Sciatic nerve (tissue), 2 donors: Measurements from ENCODE around the gene SERPINA12. TPM values are rescaled to one million over a fixed set of nuclear protein-coding genes. Genes with fewer than 3 reads are reported as not detected.

Experiments
- ATAC-seq: fragments of 200-7000 bp; cut with Tn5 transposase; one replicate; pipeline ENCODE4 v1.9.1; 2020; ENCODE audit warnings: mild to moderate bottlenecking, moderate library complexity
- DNase-seq: peaks from one replicate; pipeline ENCODE4 v3.0.0-alpha.2; 2020; ENCODE audit warnings: low spot score
- intact Hi-C: fragments of 100-400 bp; cut with DNase I; formaldehyde crosslinking; loops from one replicate; pipeline ENCODE4 v1.14.2; 2022
- total RNA-seq: library from RNA; stranded (reverse); fragmentation: NEBNext Ultra II Directional; extraction: Animal tissue kit (Norgen Biotek cat#: 25700); gene quantifications from one replicate; pipeline ENCODE4 v1.2.1, GENCODE V29; 2021
- donor health status: DM: no; HTN: no; CAD: no.
- donor health status: DM: no; HTN: no; CAD: no.

The SERPINA12 gene
- total RNA-seq, 1 donor from 2014 or later = not detected

DNA sequence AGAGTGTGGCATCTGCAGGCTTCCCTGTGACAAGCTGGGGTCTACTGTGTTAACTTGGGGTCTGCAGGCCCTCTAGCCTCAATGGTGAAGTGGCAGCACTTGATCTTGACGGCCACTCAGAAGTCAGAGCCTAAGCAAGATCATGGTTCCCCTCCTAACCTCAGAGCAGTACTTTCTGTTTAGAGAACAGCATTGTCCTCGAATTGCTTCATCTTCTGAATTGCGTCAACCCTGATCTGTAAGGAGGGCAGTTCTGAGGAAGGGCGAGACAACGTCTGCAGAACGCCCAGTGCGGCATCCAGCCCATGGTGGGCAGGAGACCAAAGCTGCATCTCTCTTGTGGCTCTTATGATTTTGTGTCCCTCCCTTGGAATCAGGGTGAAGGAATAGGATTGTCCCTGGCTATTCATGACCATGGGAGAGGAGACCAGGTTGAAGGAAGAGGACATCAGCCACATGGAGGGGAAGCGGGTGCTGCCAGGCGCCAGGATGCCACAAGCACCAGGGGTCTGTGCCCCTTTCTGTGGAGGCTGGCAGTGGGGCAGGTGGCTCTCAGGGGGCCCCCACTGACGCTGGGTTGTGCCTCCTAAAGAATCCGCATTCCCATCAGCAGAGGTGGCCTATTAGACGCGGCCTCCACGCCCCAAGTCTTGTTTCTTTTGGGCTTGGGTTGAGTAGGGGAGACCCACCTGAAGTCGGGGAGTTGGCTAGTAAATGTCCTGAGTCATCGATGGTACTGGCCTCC lies 35.4 kb downstream of the SERPINA12 start:
- ATAC-seq = no peak
- no peak for DNase-seq
- intact Hi-C loops = no loop called here

DNA sequence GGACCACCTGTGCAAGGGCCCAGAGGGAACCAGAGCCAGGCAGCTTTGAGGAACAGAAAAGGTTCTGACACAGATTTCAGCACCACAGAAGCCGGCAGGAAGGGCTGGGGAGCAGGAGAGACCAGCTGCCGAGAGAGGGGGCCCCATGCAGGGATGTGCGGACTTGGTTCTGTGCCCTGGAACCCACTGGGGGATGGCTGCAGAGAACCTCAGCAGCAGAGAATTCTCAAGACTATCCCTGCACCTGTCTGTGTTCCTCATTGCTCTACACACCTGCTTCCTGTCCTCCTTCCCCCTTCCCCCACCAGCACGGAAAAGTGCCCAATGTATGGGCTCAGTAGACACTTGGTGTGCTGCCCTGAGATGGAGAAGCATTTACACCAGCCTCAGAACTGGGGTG lies 36.4 kb downstream of the SERPINA12 start:
- intact Hi-C loops = no loop called here
- DNase-seq (no peak), ATAC-seq (no peak)

DNA sequence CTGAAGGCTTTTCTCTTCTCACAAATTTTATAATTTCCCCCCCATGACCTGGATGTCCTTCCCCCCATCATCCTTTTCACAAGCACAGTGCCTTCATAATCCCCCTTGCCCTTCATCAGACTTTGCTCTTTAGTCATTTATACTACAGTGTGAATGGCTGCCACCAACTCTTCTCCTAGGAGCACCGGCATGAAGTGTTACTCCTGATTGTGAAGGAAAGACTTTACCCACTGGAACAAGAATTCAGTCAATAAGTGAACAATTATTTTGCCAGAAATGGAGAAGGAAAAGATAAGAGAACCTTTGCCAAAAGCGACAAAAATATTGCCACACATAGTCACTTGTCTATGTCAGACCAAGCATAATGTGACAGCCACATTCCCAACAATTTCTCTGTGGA lies 38.2 kb downstream of the SERPINA12 start:
- ATAC-seq (no peak), DNase-seq (no peak)
- intact Hi-C loops = no loop called here

DNA sequence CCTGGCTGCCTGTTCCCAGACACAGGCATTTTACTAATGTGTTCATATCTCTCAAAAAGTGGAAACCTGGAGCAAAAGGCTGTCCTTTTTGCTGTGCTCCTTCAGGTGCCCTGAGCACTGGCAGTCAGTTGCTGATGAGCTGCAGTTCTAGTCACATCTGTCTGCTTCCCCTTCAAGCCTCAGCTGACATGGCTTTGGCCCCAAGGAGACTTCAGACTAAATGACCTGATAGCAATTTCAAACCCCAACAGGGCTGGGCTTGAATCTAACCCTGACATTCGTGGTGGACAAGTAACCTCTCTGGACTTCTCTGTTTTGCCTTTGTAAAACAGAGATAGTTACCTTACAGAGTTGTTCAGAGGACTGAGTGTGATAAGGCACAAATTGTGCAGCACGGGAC lies 39.0 kb downstream of the SERPINA12 start:
- ATAC-seq = no peak
- no peak for DNase-seq
- intact Hi-C loops = no loop called here

DNA sequence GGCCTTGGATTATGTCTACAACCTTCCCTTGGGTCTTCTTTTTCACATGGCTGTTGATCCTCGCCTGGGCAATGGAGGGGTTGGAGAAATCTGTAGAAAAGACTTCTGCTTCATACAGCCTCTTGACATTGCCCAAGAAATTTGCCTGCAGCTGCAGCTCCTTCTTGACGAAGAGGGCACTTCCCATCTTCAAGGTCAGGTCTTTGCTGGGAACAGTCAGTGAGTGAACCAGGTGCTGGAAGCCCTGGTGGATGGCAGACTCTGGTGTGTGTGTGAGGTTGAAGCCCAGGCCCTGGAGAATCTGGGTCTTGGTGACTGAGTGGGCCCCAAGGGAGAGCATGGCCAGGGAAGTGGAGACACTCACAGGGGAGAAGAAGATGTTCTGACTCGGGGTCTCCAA lies 40.0 kb downstream of the SERPINA12 start:
- DNase-seq (no peak), ATAC-seq (no peak)
- intact Hi-C loops = no loop called here

DNA sequence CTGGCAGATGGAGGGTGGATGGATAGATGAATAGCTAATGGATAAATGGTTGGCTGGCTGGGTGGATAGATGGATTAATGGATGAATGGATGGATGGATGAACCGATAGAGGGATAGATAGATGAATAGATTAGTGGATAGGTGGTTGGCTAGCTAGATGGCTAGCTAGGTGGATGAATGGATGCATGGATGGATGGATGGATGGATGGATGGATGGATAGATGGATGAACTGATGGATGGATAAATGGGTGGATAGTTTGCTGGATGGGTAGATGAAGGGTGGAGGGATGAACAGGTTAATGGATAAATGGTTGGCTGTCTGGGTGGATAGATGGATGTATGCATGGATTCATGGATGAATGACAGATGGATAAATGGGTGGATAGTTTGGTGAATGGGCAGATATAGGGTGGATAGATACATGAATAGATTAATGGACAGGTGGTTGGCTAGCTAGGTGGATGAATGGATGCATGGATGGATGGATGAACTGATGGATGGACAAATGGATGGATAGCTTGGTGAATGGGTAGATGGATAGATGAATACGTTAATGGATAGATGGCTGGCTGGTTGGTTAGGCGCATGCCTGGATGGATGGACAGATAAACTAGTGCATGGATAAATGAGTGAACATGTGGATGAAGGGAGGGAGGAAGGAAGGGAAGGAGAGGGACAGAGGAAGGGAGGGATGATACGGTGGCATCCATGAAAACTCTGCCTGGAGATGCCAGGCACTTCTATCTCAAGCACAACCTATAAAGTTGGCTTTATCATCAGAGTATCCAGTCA lies 41.3 kb downstream of the SERPINA12 start:
- DNase-seq = no peak
- no peak for ATAC-seq
- intact Hi-C loops = no loop called here

DNA sequence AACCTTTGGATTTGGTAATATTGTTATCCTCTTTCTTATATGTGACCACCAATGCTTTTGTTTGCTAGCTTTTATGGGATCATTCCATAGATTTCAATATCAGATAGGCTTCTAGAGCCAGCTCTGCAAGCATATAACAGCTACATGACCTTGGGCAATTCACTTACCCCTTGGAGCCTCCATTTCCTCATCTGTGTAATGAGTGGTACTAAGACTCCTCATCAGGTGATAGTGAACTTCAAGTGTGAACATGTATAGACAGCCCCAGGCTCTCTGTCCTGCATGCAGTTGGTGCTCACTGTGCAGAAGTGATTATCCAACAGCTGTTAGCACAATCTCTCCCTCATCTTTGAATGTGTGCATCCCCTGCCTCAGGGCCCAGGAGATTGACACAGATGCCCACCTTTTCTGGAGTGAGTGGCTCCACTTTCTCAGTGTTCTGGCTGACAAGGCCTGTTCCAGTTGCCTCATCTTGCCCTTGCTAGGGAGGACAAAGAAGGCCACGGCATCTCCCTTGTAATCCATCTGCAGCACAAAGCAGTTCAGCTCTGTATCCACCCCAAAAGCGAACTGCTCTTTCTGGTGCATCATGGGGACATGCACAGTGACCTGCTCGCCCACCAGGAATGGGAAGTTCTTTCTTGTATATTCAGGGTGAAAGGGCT lies 42.4 kb downstream of the SERPINA12 start:
- DNase-seq = no peak
- ATAC-seq = no peak
- intact Hi-C loops = no loop called here

DNA sequence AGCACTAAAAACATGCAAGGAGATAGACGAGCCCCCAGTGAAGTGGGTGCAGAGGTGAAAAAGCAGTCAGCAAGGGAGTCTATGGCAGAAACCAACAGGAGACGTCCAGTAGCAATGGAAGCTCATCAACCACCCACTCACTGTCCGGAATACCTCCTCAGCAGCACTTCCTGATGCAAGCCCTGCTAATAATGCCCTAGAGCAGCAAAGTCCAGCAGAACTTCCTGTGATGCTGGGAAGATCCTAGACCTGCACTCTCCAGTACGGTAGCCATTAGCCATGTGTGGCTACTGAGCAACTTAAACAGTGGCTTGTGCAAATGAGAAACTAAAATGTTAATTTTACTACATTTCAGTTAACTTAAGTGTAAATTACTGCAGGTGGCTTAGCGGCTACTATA lies 44.2 kb downstream of the SERPINA12 start:
- intact Hi-C loops = no loop called here
- no peak for DNase-seq

DNA sequence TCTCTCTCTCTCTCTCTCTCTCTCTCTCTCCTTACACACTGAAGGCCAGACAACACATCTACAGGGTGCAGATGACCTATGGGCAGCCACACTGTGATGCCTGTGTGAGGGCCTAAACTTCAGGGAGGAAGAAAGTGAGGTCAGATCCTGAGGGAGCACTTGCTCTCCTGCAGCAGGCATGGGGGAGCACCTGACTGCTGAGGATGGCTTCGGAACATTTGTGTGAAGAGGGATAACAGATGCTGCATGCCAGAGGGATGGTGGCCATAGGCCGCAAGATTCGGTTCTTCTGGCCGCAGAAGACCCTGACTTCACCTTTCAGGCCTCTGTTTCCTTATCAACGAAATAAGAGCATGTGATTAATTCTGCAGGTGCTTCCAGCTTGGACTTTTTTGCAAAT lies 45.0 kb downstream of the SERPINA12 start:
- intact Hi-C loops = no loop called here
- DNase-seq = no peak
- no peak for ATAC-seq

More for the DNA sequence above, 44.2 kb downstream of the SERPINA12 start:
- ATAC-seq = no peak

DNA sequence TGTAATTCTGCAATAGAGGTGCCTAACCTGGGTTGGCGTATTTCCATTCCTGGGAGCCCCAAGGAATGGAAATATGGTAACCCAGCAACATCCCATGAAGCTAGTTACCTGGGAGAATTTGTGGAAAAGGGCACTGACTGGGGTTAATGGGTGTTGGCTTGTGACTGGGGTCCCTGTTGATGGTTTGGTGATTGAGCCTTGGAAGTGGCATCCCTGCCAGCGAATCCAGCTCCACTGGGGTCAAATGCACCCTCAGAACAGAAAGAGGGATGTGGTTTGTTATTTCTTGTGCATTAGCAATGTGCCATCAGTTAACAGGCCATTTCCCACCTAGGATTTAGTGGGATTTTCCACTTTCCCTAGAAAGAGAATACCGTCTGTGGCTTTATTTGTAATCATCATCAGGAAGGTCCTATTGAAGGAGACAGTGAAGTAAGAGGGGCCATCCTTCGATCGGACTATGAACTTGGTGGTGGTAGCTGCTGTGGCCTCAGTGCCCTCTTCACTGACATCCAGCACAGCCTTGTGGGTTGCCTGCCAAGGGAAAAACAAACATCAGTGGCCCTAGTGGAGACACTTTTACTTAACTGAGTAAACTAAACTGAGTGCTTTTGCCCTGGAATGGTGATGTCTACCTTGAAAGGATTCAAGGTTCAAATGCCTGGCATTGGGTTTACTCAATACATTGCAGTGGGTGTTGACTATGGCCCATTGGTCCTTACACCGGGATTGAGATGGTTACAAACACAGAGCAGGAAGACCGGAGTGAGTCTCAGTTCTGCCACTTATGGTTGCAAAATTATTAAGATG lies 46.3 kb downstream of the SERPINA12 start:
- DNase-seq (no peak), ATAC-seq (no peak)
- intact Hi-C loops = no loop called here

DNA sequence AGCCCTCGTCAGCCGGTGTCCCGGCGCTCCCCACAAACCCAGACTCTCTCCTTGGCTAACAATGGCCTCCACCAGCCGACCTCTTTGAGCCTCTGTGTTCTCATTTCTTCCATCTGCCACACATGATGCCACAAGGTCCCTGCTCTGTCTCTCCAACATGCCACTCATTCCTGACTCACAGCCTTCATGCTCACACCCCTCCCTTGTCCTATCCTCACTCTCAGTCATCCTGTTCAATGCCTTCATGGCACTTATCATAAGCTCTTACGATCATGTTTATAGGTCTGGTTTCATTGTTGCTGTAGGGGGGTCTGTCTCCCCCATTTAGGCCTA lies 47.1 kb downstream of the SERPINA12 start:
- ATAC-seq (no peak), DNase-seq (no peak)
- intact Hi-C loops = no loop called here

DNA sequence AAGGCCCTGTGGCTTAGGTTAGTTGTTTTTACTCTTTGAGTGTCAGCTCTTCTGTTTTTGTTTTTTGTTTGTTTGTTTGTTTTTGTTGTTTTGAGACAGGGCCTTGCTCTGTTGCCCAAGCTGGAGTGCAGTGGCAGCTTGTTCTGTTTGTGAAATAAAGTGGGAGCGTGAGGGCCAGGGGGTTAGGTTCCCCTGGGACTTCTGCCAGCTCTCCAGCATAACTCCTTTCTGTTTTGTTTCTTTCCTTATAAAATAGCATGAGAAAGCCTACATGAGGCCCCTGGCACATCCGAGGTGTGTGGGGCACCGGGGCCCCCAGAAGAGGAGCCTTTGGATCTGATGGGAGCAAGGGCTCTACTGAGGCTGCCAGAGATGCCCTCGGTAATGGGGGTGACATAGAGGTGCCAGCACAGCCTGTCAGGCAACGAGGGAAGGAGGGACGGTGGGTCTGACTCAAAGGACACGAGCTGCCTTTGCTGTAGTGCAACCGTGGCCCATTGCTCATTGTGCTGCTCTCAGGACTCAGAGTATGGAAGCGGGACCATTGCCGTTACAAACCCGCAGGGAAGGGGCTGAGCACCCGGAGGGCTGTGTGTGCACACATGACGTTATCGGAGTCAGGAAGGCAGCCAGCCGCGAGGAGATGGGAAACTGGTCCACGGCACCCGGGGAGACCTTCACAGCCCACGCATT lies 47.6 kb downstream of the SERPINA12 start:
- intact Hi-C loops = no loop called here
- ATAC-seq (no peak), DNase-seq (no peak)

DNA sequence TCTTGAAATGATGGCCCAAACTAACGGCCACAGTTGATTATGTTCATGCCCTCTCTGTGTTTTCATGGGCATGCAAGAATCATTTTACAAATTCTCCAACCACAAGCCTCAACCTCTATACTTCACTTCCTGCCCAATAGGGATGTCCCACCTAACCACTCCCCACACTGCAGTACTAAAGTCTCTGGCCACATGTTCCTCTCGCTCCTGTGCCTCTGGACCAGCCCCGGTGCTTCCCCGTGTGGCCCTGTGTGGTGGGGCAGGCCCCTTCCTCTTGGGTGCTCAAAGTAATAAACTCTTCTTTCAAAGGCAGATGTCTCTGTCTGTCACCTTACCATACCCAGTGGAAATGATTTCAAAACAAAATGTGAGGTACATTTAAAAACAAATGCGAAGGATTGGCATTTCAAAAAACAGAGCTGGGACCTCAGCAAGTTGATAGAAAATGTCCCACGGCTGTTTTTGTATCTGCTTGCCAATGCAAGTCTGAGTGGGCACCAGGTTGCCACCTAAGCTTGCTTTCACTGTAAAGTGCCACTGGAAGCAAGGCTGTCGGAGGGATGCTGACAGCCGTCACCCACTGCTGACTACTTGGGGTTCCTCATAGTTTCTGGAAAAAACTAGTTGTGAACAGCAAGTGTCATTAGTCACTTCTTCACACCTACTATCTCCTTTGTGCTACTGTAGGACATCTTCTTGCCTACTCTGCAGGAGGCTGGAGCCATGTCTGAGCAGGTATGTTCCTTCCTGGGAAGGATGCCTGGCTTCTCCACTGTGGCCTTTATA lies 48.4 kb downstream of the SERPINA12 start:
- DNase-seq = no peak
- no peak for ATAC-seq
- intact Hi-C loops = no loop called here

DNA sequence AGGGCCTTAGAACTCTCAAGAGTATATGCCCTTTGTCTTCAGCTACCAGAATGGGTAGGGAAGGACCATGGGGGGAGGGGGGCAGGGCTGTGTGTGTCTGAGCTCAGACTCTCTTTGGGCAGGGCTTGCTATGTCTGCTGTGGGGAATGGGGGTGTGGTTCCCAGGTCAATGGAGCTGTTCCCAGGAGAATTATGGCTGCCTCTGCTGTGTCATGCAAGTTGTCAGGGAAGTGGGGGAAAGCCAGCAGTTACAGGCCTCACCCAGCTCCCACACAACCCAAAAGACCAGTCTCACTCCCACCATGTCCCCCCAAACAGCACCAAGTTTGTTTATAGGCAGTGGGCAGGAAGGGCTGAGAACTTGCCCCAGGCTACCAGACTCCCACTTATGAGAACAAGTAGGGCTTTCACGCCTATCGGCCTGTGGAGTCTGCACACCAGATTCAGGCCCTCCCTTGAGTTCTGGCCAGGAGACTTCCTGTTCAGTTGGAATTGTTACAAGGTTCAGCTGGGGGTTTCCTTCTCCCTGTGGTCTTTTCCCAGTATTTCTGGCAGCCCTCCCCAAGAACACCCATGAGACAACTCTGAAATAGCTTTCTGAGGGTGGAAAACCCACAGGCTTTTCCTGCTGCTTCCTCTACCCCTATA lies 50.6 kb downstream of the SERPINA12 start:
- DNase-seq = no peak
- intact Hi-C loops = no loop called here
- ATAC-seq = no peak

DNA sequence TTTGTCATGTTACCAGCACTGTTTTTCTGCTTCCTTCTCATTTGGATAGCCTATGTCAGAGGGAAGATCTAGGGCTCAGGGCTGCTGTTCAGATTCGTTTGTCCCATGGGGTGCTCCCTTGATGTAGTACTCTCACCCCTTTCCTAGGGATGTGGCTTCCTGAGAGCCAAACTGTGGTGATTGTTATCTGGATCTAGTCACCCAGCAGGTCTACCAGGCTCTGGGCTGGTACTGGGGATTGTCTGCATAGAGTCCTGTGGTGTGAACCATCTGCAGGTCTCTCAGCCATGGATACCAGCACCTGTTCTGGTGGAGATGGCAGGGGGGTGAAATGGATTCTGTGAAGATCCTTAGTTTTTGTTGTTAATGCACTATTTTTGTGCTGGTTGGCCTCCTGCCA lies 51.2 kb downstream of the SERPINA12 start:
- intact Hi-C loops = no loop called here

DNA sequence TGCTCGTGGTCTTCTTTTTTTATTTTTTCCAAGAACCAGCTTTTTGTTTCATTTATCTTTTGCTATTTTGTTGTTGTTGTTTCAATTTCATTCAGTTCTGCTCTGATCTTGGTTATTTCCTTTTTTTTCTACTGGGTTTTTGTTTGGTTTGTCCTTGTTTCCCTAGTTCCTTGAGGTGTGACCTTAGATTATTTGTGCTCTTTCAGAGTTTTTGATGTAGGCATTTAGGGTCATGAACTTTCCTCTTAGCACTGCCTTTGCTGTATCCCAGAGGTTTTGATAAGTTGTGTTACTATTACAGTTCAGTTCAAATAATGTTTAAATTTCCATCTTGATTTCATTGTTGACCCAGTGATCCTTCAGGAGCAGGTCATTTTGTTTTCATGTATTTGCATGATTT lies 53.3 kb downstream of the SERPINA12 start:
- ATAC-seq (no peak), DNase-seq (no peak)
- intact Hi-C loops = no loop called here

More for the DNA sequence above, 51.2 kb downstream of the SERPINA12 start:
- no peak for DNase-seq
- ATAC-seq = no peak

DNA sequence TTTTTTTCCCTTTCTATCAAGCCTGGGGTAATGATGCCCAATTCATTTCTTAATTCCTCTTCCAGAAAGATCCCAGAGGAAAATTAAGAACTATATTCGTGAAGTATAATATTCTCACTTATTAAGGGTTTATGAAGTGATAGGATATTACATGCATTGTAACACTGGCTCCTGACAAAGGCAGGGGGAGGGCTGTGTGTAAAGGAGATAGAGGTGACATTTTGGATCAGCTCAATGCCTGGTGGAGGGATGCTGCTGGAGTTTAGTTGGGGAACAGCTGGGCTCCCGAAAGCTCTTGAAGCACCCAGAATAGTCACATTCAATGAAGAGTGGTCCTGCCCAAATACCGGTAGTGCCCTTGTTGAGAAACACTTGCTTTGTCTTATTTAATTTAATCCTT lies 57.4 kb downstream of the SERPINA12 start:
- no peak for DNase-seq
- intact Hi-C loops = no loop called here
- ATAC-seq = no peak
